ENCODE measurements around the gene VPS45. TPM values are rescaled to one million over a fixed set of nuclear protein-coding genes. Genes with fewer than 3 reads are reported as not detected.

VPS45 gene
- total and polyA plus RNA-seq, 12 donors: 26.6 to 73.6 (median 49.8) TPM

Other genes starting within 250 kb of the VPS45 start
- 10 to 100 TPM; 12.9 to 20.0 (median 15.8) TPM for gene BOLA1, start 168.2 kb upstream of the VPS45 start, total RNA-seq
- gene BOLA1, start 168.2 kb upstream of the VPS45 start, polyA plus RNA-seq: 10 to 100 TPM; 22.7 to 33.6 TPM
- under 1 TPM; 0.14 to 0.68 (median 0.31) TPM for gene SV2A, start 149.9 kb upstream of the VPS45 start, total RNA-seq
- gene SV2A, start 149.9 kb upstream of the VPS45 start, polyA plus RNA-seq: under 1 TPM; 0.44 to 0.48 TPM
- 10 to 100 TPM; 19.8 to 31.9 (median 26.2) TPM for gene SF3B4, start 140.0 kb upstream of the VPS45 start, total RNA-seq
- 10 to 100 TPM; 12.6 to 20.3 TPM for gene SF3B4, start 140.0 kb upstream of the VPS45 start, polyA plus RNA-seq
- gene MTMR11, start 130.9 kb upstream of the VPS45 start, total RNA-seq: 1 to 10 TPM in 9 of 10 donors, under 1 TPM in 1; 0.95 to 5.3 (median 2.5) TPM
- gene MTMR11, start 130.9 kb upstream of the VPS45 start, polyA plus RNA-seq: 1 to 10 TPM; 1.9 to 5.3 TPM
- 10 to 100 TPM; 22.7 to 34.4 (median 28.9) TPM for gene OTUD7B, start 57.0 kb upstream of the VPS45 start, total RNA-seq
- 1 to 10 TPM; 3.1 to 7.7 TPM for gene OTUD7B, start 57.0 kb upstream of the VPS45 start, polyA plus RNA-seq
- gene PLEKHO1, start 82.1 kb downstream of the VPS45 start, total RNA-seq: 10 to 100 TPM; 29.3 to 82.3 (median 56.8) TPM
- 100 to 1,000 TPM; 215 to 221 TPM for gene PLEKHO1, start 82.1 kb downstream of the VPS45 start, polyA plus RNA-seq
- gene ANP32E, start 168.3 kb downstream of the VPS45 start, total RNA-seq: 10 to 100 TPM; 23.7 to 58.2 (median 41.6) TPM
- gene ANP32E, start 168.3 kb downstream of the VPS45 start, polyA plus RNA-seq: 10 to 100 TPM; 17.3 to 40.0 TPM
- gene CA14, start 190.0 kb downstream of the VPS45 start, total RNA-seq: 10 to 100 TPM in 3 of 10 donors, 1 to 10 TPM in 5, under 1 TPM in 2; 0.48 to 18.5 (median 2.9) TPM
- gene CA14, start 190.0 kb downstream of the VPS45 start, polyA plus RNA-seq: 10 to 100 TPM in 1 of 2 donors, 1 to 10 TPM in 1; 3.3 to 11.6 TPM
- gene APH1A, start 201.2 kb downstream of the VPS45 start, total RNA-seq: 10 to 100 TPM; 56.6 to 86.9 (median 65.7) TPM
- gene APH1A, start 201.2 kb downstream of the VPS45 start, polyA plus RNA-seq: 10 to 100 TPM; 52.9 to 74.4 TPM
- 10 to 100 TPM in 6 of 10 donors, 1 to 10 TPM in 4; 5.7 to 19.5 (median 11.8) TPM for gene C1orf54, start 205.0 kb downstream of the VPS45 start, total RNA-seq
- 10 to 100 TPM; 29.1 to 34.3 TPM for gene C1orf54, start 205.0 kb downstream of the VPS45 start, polyA plus RNA-seq
- gene CIART, start 214.8 kb downstream of the VPS45 start, total RNA-seq: 10 to 100 TPM in 6 of 10 donors, 1 to 10 TPM in 4; 3.4 to 22.6 (median 15.5) TPM
- gene CIART, start 214.8 kb downstream of the VPS45 start, polyA plus RNA-seq: 10 to 100 TPM in 1 of 2 donors, 1 to 10 TPM in 1; 4.9 to 18.7 TPM
- 10 to 100 TPM; 68.4 to 80.0 (median 73.6) TPM for gene MRPS21, start 226.1 kb downstream of the VPS45 start, total RNA-seq
- 100 to 1,000 TPM in 1 of 2 donors, 10 to 100 TPM in 1; 89.2 to 195 TPM for gene MRPS21, start 226.1 kb downstream of the VPS45 start, polyA plus RNA-seq

Data from heart right ventricle (tissue), 12 donors.